Right lobe of liver (tissue), 4 donors: ENCODE data around the gene PMEL.

ENCODE experiments used
- POLR2A ChIP-seq: fragments of 450-650 bp; IDR thresholded peaks from one replicate; pipeline ENCODE4 v1.6.1; 2017; ENCODE audit warnings: antibody characterized with exemption, mild to moderate bottlenecking
- TF ChIP-seq, protein P1 (sequence below), 4 donors: fragments of 200-600 bp in 3 of 4; fragments of 450-650 bp in 1 of 4; IDR thresholded peaks; one replicate each; pipeline versions ENCODE4 v1.5.1 to v1.8.0; 2016 to 2022; ENCODE audit warnings: antibody characterized with exemption in 4 of 4, mild to moderate bottlenecking in 2 of 4
- donor health status: DM: no; HTN: no; CAD: no.
- donor health status: DM: no; HTN: no; CAD: no.
- donor health status: DM: no; HTN: yes; CAD: no.

DNA sequence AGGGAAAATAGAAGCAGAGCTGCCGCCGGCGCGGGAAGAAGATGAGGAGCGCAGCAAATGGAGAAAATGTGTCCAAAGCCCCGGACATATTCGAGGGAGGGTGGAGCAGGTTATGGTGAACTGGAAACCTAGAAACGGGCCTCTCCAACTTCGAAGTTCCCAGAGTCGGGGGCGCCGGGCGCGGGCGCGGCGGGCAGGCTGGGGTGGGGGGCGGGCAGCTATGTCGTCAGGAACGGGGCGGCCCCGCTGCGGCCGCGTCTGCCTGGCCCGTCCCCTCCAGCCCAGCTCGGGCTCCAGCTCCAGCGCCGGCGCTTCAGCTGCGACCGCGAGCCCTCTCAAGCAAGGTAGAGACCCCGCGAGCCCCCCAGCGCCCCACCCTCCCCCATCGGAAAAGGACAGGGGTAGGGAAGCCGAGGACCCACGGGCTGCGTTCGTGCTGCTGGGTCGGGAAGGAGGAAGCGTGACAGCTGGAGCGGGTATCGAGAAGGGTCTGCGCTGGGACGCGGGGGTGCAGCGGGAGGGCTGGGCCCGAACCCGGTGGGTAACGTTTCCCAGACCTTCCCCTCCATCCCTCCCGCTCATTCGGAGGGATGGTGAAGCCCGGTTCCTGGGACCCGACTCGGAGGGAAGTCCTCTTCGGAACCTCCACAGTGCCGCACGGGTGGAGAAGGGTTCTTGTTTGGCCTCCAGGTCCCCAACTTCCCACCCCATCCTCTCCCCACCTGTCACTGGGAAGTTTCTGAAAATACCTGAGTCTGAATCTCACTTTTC is 33.9 kb downstream of the PMEL start:
- no peak for TF ChIP-seq POLR2A
- TF ChIP-seq, protein P1, sequence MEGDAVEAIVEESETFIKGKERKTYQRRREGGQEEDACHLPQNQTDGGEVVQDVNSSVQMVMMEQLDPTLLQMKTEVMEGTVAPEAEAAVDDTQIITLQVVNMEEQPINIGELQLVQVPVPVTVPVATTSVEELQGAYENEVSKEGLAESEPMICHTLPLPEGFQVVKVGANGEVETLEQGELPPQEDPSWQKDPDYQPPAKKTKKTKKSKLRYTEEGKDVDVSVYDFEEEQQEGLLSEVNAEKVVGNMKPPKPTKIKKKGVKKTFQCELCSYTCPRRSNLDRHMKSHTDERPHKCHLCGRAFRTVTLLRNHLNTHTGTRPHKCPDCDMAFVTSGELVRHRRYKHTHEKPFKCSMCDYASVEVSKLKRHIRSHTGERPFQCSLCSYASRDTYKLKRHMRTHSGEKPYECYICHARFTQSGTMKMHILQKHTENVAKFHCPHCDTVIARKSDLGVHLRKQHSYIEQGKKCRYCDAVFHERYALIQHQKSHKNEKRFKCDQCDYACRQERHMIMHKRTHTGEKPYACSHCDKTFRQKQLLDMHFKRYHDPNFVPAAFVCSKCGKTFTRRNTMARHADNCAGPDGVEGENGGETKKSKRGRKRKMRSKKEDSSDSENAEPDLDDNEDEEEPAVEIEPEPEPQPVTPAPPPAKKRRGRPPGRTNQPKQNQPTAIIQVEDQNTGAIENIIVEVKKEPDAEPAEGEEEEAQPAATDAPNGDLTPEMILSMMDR (IDR thresholded peaks at IDR 0.05): no peak
